Left hindlimb (tissue), 1 donor: Measurements from ENCODE around the gene C1orf198.

Source experiments
- DNase-seq: peaks from one replicate; pipeline ENCODE4 v3.0.0-alpha.2; 2018

The C1orf198 gene

DNA sequence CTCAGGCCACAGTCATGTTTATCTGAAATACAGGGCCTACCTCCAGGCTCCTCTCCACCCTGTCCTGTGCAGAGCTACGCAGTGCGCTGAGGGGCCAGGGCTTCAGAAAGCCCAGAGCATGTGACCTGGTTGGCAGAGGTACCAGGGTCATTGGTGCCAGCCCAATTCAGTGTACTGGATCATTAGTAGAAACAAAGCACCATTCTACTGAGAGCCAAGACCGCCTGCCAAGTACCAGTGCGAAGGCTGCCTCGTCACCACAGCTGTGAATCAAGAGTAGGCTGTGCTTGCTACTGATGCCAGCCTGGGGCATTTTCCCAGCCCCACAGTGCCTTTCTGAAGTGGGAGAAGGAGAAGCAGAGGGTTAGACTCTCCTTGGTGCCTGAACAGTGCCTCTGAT, 61.3 kb downstream of the C1orf198 start:
- DNase-seq = peak; percentile 70

DNA sequence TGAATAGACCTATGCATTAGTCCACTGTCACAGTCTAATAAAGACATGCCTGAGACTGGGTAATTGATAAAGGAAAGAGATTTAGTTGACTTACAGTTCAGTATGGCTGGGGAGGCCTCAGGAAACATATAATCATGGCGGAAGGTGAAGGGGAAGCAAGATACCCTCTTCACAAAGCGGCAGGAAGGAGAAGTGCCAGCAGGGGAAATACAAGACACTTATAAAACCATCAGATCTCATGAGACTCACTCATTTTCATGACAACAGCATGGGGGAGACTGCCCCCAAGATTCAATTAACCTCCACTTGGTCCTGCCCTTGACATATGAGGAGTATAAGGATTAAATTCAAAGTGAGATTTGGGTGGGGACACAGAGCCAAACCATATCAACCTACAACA, 61.8 kb downstream of the C1orf198 start:
- no peak for DNase-seq

DNA sequence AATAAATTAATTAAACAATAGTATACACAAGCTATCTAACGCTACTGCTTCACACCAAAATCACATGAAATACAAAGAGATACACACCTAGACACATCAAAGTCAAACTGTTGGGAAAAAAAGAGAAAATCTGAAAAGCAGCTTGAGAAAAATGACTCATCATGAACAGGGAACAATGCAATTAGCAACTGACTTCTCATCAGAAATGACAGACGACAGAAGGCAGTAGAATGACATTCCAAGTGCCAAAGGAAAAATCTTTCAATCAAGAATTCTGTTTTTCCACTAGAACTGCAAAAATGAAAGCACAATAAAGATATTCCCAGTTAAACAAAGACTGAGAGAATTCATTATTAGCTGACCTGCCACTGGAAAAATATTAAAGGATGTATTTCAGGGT, 63.9 kb downstream of the C1orf198 start:
- DNase-seq = no peak

DNA sequence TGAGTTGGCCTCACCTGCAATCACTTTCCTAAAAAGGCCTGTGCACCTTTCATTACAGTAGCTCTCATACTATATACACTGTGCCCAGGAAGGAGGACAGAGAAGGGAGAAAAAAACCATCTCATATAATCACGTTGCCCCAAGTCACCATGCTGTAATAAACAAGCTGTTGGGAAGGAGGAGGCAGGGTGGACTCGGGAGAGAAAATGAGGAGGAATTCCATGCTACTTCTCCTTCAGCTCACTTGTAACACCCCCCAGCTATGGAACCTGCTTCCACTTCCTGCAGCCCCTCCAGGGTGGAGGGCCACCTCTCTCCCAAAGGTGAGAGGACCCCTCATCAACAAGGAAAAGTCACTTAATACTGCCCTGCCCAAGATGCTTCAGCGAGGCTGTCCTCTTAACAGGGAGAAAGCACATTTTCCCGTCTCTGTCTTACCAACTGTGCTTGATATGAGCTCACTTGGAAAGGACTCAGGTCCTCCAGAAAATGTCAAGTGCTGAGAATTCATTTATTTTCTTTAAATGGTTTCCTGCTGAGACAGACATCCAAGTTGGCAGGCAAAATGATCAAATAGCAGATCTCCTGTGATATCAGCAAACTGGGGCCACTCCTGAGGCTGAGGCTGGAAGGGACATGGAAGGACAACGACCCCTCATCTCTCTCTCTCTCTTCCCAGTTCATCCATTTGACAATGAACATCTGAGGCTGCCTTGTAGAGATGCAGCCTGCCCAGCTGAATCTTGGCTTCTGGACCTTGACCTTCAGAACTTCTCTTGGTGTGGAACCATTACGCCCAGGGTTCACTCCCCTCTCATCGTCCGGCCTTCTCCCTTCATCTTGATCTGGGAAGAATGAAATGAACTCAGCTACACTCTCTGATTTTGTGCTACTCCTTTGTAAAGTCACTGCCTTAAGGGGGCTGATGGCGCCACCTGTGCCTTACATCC, 67.2 kb downstream of the C1orf198 start:
- no peak for DNase-seq

DNA sequence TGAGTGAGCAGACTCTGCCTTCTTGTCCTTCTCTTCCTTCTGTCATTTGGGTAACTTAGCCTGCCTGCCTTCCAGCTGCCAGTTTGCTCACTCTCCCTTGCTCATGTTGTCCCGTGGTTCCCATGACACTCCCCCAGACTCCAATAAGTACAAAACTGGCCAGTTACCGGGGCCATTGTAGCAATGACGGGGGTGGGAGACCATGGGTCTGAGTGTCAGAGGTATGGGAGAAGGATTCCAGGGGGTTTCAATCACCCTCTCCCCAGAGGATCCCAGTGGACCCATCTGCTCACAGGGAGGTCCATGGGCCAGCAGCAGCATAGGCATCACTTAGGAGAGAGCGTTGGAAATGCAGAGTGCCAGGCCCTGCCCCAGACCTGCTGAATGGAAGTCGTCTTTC, 69.8 kb downstream of the C1orf198 start:
- no peak for DNase-seq

DNA sequence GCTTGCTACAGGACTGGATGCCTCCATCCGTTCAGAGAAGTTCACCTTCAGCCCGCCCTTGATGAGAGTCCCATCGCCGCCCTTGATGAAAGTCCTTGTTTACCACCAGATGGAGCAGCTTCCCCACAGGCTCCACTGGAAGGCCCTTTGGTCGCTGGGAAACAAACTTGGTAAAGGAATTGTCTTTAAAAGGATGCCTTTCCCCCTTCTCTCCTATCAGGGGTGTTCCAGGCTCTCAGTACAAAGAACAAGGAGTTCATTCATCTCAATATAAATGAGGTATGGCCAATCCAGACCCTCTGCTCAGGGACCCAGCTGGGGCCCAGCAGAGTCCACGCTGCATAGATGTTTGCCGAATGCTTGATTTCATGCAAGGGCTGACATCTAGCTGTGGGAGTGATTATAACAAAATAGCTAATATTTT, 70.4 kb downstream of the C1orf198 start:
- peak; percentile 71 for DNase-seq

DNA sequence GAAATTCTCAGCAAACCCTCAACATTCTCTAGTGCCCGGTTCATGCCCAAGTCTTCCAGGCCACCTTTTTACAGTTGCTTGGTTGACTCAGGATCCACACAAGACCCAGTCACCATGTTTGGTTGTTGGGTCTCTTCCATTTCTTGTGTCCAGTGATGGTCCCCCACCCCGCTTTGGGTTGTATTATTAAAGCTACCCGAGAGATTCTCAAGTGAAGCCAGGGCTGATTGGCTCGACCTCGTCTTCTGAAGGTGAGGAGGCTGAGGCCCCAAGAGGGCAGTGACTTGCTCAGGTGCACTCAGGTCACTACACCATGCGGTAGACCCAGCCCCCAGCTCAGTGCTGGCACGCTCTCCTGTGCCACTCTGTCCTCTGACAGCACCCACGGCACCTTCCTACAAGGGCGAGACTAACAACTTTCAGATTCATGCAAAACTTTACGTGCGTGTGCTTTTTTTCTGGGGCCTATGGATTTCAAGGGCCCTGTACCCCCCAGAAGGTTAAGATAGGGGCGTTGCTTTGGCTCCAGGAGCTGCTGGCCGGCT, 70.9 kb downstream of the C1orf198 start:
- no peak for DNase-seq

DNA sequence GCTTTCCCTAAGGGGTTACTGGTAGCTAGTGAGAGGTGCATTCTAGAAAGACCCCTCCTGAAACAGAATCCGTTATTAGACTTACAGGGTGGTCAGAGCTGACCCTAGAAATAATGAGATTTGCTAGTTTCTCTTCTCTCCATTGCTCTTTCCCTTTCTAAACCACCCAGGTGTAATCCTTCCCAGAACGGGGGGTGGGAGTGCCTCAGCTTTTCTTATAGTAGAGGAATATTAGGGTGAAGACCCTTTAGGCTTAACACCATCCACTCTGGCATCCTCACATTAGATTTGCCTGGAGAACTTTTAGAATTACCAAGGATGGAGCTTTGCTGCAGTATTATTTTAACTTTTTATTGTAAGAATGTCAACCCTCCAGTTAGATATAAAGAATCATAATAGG, 71.7 kb downstream of the C1orf198 start:
- no peak for DNase-seq

DNA sequence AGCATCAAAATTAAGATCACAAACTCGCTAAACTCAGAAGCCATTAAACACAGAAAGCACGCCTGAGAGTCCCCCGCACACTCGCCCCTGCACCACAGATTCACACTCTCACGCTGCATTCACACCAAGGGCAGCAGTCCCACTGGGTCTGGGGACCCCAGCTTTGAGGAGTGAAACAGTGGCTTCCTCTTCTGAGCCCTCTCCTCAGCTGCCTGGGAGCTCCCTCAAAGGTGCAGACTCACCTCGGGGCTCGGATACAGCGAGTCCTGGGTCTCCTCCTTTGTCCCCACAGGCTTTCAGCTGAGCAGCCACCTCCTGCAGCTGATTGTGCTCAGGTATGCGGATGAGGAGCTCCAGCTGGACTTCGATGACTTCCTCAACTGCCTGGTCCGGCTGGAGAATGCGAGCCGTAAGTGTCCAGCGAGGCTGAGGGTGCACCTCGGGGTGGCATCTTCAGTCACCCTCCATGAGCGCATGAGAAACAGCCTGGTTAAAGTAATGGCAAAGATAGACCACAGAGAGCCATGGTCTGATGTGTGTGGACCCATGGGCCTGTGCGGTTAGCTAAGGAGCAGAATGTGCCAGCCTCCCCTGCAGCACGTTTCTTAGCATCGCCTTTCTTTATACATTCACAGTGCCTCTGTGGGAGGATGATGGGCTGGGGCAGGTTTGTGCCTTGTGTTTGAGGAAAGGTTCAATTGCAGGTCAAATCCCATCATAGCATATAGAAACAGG, 73.3 kb downstream of the C1orf198 start:
- DNase-seq = no peak

DNA sequence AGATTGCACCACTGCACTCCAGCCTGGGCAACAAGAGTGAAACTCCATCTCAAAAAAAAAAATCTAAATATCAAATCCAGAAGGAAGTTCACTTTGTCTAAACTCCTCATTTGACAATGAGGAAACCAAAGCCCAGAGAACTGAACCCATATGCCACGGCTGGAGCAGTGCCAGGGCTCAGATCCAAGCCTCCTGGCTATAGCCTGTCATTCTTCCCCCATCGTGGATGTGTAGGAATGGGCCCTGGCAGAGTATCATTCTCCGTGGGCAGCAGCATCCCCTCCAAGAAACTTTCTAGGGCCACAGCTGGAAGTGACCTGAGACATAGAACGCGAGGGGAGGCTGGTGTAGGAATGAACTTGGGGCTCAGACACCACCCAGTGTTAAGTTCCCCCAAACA, 73.9 kb downstream of the C1orf198 start:
- no peak for DNase-seq

DNA sequence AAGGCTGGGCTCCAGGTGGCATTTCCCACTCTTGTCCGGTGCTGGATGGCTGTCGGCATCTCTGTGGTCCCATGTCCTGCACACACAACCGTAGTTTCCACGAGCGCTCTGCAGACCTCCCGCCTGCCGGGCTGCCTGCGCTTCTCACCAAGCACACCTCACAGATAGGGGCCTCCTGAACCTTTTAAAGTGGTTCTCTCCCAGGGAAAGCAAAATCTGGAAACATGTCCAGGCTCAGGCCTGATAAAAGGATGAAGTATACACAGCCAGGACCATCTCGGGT, 74.9 kb downstream of the C1orf198 start:
- DNase-seq = no peak

DNA sequence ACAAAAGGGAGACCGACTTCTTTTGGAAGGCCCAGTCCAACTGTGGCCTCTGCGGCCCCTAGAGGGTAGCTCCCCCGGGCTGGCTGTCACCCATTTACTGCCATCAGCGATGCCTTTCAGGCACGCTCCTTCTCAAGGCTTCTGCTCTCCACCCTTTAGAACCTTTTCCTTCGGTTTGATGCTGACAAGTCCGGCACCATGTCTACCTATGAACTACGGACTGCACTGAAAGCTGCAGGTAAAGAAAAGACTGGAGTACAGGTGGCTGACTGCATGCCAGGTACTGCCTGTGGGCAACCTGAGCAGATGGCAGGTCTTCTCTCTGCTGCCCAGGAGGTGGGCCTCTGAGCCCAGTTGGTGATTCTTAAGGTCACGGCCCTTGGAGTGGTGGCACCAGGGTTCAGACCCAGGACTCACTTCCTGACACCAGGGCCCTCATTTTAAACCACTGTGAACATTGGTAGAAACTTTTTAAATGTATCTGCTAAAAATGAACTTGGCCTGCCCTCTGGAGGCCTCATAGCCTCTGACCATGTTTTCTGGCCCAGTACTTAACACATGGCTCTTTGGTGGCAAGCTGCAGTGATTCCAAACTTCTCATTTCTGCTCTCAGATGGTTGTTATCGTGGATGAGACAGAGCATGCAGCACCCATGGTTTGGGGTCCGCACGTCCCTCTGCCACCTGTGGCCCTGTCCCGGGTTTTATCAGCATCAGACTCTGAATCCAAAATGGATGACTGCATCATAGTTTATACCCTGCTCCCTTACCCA, 75.4 kb downstream of the C1orf198 start:
- DNase-seq = no peak

DNA sequence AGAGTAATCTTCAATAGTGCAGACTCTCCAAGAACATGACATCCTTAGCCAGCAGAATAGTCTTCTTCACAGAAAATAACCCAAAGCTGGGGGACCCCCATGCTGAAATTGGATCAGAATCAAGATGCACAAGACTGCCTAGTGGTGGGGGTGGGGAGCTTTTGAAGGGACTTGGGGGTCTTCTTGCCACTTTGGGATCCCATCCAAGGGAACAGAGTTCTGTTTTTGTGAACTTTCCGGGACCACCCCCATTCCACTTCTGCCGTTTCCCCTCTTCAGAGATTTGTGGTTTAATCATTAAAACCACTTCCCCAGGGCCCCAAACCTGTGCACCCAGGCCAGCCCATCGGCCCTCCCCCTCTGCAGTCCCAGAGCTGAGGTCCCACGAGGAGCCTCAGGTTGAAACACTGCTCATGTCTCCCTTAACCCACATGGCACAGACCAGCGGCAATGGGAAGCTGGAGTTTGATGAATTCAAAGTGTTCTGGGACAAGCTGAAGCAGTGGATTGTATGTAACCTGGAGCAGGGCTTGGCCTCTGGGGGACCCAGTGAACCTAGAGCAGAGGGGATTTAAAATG, 76.2 kb downstream of the C1orf198 start:
- DNase-seq = no peak

DNA sequence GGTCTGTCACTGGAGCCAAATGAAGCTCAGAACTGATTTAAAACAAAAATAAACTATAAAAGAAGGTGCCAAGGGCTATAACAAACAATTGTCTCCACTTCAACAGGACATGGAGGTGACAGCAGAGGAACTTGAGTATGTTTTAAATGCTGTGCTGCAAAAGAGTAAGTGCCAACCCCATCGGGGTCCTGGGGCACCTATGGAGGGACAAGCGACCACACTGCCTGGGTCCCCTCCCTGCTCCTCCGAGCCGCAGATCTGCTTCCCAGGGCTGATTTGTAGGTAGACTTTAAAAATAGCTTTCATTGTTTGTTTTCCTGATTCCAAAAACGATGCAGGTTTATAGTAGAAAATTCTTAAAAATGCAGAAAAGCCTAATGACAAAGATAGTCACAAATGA, 78.3 kb downstream of the C1orf198 start:
- DNase-seq = no peak

DNA sequence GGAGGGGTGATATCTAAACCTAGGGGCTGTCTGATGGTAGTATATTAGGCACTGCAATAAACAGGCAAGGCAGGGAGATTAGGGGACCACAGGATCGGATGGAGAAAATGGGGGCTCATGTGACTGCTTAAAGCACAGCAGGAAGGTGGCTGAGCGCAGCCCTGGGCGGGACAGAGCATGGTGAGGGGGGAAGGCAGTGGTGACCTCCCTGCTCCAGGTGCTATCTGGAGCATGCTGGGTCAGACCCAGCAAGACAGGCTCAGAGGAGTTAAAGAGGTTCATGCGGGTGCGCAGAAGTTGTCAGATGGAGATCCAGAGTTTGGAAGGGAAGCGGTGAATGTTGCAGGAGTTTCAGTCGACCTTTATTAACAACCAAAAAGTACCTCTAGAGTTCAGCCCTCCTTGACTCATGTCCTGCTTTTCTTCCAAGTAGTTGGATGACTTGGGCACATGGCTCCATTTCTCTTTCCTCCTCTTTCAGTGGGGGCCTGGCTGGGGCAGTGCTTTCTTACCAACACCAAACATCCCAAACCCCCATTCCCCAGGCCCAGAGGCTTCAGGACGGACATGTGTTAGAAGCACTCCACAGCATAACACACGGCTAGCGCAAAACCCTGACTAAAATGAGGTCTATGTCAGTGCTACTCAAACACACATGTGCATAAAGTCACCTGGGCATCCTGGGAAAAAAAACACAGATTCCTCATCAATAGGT, 79.6 kb downstream of the C1orf198 start:
- no peak for DNase-seq

DNA sequence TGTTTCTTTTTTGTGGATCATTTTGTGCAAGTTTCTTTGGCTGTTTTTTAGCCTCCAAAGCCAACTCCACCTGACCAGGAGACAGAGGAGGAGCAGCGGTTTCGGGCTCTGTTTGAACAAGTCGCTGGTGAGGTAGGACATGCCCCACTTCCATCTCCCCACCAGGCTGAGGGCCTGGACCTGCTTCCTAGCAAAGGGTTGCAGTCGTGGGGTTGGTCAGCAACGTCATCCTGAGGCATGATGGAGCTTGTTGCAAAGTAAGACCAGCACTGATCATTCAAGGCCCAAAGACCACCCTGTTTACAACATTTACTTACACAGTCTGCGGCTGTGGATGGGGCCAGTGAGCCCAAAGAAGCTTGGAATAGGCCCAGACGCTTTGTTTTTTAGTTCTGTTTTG, 80.8 kb downstream of the C1orf198 start:
- no peak for DNase-seq
